Activated CD8-positive, alpha-beta memory T cell treated with anti-CD3 and anti-CD28 coated beads, Interleukin-2, amount 50 U/mL, for 1 hour (primary cell): ENCODE results near the gene FFAR2.
"Not testable (repeated sequence)": the region's sequence is repeated elsewhere in the genome, so short reads cannot be mapped to it uniquely, and the experiment has no call there.

Experiments used
- DNase-seq: peaks from one replicate; pipeline ENCODE4 v3.0.0-alpha.2; 2020; ENCODE audit errors: extremely low read depth

FFAR2 gene

GRCh38 chr19:35447606-35448469 lies at the start of gene FFAR2:
FFAR2 (plus strand) TSS chr19:35448257; CDS start chr19:35449715, 1,458 bp downstream.
- no peak for DNase-seq

DNA sequence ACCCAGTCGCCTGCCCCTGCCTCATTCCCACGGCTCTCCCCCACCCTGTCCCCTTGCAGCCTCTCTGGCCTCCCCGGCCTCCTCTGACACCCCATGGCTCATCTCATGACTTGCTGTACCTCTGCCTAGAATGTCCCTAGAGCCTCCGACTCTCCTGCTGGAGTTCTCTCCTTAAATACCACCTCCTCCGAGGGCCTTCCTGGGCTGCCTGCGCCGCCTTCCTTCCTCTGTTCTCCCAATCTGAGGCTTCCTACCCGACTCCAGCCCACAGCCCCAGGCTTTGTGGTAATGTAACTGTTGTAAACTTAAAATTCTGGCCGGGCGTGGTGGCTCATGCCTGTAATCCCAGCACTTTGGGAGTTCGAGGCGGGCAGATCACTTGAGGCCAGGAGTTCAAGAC lies 49.5 kb upstream of the FFAR2 start:
- no peak for DNase-seq

- DNase-seq: no peak
These were observed 48.8 kb upstream of the FFAR2 start for GRCh38 chr19:35399231-35399630.

GRCh38 chr19:35399948-35400772 lies 47.9 kb upstream of the FFAR2 start:
- DNase-seq: no peak

- DNase-seq: no peak
These were observed 47.3 kb upstream of the FFAR2 start for GRCh38 chr19:35400773-35401100.

DNA sequence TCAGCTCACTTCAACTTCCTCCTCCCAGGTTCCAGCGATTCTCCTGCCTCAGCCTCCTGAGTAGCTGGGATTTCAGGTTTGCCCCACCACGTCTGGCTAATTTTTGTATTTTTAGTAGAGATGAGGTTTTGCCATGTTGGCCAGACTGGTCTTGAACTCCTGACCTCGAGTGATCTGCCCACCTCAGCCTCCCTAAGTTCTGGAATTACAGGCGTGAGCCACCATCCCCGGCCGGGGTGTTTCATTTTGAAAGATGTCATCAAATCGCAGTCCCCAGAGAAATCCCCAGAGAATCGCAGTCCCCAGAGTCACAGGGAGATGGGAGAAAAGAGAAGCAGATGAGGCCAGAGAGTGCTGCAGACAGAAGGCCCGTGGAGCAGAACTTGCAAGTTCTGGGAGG lies 46.6 kb upstream of the FFAR2 start:
- not testable (repeated sequence) for DNase-seq

- DNase-seq: no peak
These were observed 44.8 kb upstream of the FFAR2 start for GRCh38 chr19:35403116-35403760.

GRCh38 chr19:35404879-35405622 lies 43.0 kb upstream of the FFAR2 start:
- DNase-seq: no peak

GRCh38 chr19:35407619-35408018 lies 40.4 kb upstream of the FFAR2 start:
- no peak for DNase-seq

DNA sequence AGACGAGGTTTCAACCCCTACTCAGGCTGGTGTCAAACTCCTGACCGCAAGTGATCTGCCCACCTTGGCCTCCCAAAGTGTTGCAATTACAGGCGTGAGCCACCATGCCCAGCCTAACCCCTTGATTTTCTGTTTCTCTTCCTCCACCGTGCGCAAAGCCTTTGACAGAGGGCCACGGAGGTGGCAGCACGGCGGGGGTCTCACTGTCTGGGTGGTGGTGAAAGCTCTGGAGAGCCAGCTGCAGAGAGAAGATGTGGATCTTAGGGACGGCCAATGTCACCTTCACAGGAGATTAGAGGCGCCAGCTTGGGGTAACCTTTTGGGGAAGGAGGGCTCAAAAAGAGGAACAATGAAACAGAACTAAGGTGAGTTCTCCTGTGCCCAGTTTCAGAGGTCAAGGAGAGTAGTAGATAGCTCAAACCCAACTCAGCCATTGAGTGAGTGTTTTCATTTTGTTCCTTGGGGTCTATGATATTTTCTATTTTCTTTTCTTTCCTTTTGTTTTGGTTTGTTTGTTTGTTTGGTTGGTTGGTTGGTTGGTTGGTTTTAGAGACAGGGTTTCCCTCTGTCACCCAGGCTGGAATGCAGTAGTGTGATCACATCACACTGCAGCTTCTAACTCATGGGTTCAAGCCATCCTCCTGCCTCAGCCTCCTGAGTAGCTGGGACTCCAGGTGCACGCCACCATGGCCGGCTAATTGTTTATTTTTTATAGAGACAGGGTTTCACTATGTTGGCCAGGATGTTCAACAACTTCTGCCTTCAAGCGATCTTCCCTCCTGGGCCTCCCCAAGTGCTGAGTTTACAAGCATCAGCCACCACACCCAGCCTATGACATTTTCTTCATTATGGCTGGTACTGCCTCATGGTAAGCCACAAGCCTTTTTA lies 39.5 kb upstream of the FFAR2 start:
- no peak for DNase-seq

- no peak for DNase-seq
These were observed 38.9 kb upstream of the FFAR2 start for GRCh38 chr19:35409191-35409590.

DNA sequence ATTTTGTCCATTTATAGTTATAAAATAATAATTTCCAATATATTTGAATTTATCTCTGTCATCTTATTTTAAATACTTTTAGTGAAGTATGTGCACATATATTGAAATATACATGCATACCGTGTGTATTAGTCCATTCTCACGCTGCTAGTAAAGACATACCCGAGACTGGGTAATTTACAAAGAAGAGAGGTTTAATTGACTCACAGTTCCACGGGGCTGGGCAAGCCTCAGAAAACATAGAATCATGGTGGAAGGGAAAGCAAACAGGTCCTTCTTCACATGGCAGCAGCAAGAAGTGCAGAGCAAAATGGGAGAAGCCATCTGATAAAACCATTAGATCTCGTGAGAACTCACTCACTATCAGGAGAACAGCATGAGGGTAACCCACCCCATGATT lies 37.6 kb upstream of the FFAR2 start:
- no peak for DNase-seq

- DNase-seq: no peak
These were observed 33.6 kb upstream of the FFAR2 start for GRCh38 chr19:35414442-35414841.

GRCh38 chr19:35416331-35416730 lies 31.7 kb upstream of the FFAR2 start:
- DNase-seq: no peak

- DNase-seq: no peak
These were observed 30.8 kb upstream of the FFAR2 start for GRCh38 chr19:35417278-35417677.

DNA sequence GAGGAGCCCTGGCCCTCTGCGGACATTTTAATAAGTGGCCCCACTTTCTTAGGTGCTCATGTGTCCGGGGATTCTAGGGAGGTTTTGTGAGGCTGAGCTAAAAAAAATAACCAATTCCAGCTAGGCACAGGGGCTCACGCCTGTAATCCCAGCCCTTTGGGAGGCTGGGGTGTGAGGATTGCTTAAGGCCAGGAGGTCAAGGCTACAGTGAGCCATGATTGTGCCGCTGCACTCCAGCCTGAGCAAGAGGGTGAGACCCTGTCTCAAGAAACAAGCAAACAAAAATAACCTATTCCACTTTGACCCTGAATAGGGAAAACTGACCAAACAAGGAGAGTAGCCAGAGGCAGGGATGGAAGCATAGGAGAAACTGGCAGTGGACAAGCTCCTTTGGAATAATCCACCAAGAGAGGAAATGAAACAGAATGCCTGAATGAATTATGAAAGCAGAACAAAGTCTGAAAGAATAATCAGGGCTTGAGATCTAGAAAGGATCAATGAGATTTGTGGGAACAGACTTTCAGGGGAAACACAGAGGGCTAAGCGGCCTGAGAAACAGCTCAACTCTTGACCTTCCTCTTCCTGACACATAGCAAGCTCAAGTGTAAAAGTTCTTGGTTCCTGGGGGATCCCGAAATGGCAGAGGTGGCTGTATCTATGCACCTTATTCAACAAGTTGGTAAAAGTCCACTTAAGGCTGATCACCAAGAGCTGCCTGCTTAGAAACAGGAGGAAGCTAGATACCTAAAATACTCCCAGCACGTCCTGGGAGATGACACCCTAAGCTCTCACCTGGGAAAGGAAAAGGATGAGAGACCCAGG lies 30.1 kb upstream of the FFAR2 start:
- DNase-seq: no peak

DNA sequence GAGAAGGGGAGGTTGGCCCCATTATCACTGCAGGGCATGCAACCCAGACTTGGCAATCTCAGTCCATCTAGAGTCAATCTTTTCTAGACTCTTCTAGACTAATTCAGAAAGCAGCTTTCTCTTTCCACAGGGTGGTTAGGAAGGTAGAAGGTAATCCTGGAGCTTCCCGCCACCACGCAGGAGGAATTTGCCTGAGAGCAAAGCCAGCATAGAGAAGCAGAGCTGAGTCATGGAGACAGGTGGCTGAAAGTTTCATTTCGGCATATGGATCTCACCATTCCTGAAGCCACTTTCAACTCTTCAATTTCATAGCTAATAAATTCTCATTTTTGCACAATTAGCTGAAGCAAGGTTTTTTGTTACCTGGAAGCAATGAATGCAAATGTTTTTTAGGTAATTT lies 29.0 kb upstream of the FFAR2 start:
- no peak for DNase-seq

- DNase-seq: no peak
These were observed 28.3 kb upstream of the FFAR2 start for GRCh38 chr19:35419805-35420204.

- no peak for DNase-seq
These were observed 26.7 kb upstream of the FFAR2 start for GRCh38 chr19:35421362-35421761.

GRCh38 chr19:35423406-35423805 lies 24.7 kb upstream of the FFAR2 start:
- DNase-seq: not testable (repeated sequence)
